Lung (tissue), 12 donors: ENCODE data around the gene ZSCAN20. TPM values are rescaled to one million over a fixed set of nuclear protein-coding genes. Genes with fewer than 3 reads are reported as not detected.

Experiments used
- ATAC-seq: fragments of 200-7000 bp; cut with Tn5 transposase; one replicate; pipeline ENCODE4 v1.9.1; 2020; ENCODE audit warnings: moderate number of reproducible peaks; ENCODE audit not compliant: insufficient read depth, low FRiP score
- DNase-seq, 3 donors: peaks; one replicate each; pipeline ENCODE4 v3.0.0-alpha.2; 2013 to 2017
- H3K27ac ChIP-seq, 2 donors: one replicate each; pipeline ENCODE4 v1.5.1; 2013; ENCODE audit warnings: mild to moderate bottlenecking in 2 of 2, moderate library complexity in 2 of 2, control low read depth in 1 of 2, inconsistent platforms in 1 of 2, low read depth in 1 of 2, low read length in 1 of 2
- H3K27me3 ChIP-seq, 3 donors: one replicate each; pipeline ENCODE4 v1.5.1; 2013; ENCODE audit warnings: low read length in 2 of 3; ENCODE audit not compliant: control insufficient read depth in 3 of 3, insufficient read depth in 3 of 3
- H3K36me3 ChIP-seq, 4 donors: one replicate each; pipeline ENCODE4 v1.5.1; 2013; ENCODE audit warnings: low read length in 4 of 4, mild to moderate bottlenecking in 1 of 4, moderate library complexity in 1 of 4; ENCODE audit not compliant: control insufficient read depth in 4 of 4, insufficient read depth in 4 of 4
- H3K4me1 ChIP-seq, 5 donors: one replicate each; pipeline ENCODE4 v1.5.1; 2013; ENCODE audit warnings: low read length in 5 of 5, mild to moderate bottlenecking in 2 of 5, moderate library complexity in 1 of 5; ENCODE audit not compliant: control insufficient read depth in 5 of 5, insufficient read depth in 5 of 5
- H3K4me3 ChIP-seq: one replicate; pipeline ENCODE4 v1.5.1; 2013; ENCODE audit warnings: mild to moderate bottlenecking, control low read depth, moderate library complexity
- H3K9ac ChIP-seq, 2 donors: one replicate each; pipeline ENCODE4 v1.5.1; 2013; ENCODE audit warnings: low read length in 2 of 2, control low read depth in 1 of 2; ENCODE audit not compliant: insufficient read depth in 1 of 2
- H3K9me3 ChIP-seq, 4 donors: one replicate each; pipeline ENCODE4 v1.5.1; 2013; ENCODE audit warnings: low read length in 3 of 4, mild to moderate bottlenecking in 1 of 4, moderate library complexity in 1 of 4; ENCODE audit not compliant: control insufficient read depth in 4 of 4, insufficient read depth in 3 of 4
- CTCF ChIP-seq: IDR thresholded peaks from 2 replicates; pipeline ENCODE4 v1.5.1; 2012; ENCODE audit warnings: mild to moderate bottlenecking; ENCODE audit errors: control extremely low read depth, extremely low read depth
- WGBS, 2 donors: extraction: QIAGEN DNeasy Blood & Tissue Kit; methylation state at CpG; one replicate each; pipeline ENCODE4 v1.1.7; 2013; 5-methylcytosine and 5-hydroxymethylcytosine counted together
- polyA plus RNA-seq, 2 donors: library from polyadenylated mRNA; stranded (reverse); fragments of 200-250 nt; gene quantifications; one replicate each; pipeline ENCODE4 v1.2.1, GENCODE V29; 2013
- total RNA-seq, 2 donors: library from RNA; depleted of rRNA in 1 of 2; stranded (reverse); fragments of >200 nt in 1 of 2; gene quantifications; one replicate each; pipeline ENCODE4 v1.2.1, GENCODE V29; 2014 to 2021
- donor health status: control.
- donor health status: control.
- donor health status: Bipolar disorder and iron deficiency.
- donor health status: healthy.
- donor health status: DM: yes; HTN: yes; CAD: no.

Gene ZSCAN20
- total and polyA plus RNA-seq, 4 donors = 0.67 to 5.7 (median 3.2) TPM

GRCh38 chr1:33455539-33456501, 16.6 kb upstream of the ZSCAN20 start:
- Histone ChIP-seq H3K9ac (no peak overlapping the region), H3K9me3 (no peaks in the 10 kb centered on the region), H3K4me3 (no peak overlapping the region), H3K4me1 (peaks cover 0 to 8% (median 0%) of the 10 kb centered on the region in 5 donors), H3K27ac (peak overlapping the region in 1 of 2 donors; percentile 38), H3K36me3 (no peaks in the 10 kb centered on the region), H3K27me3 (no peaks in the 10 kb centered on the region)
- 41 to 48% methylated on average over 8 of the region's 8 CpGs for WGBS, 2 donors
- peak; percentile 10 for TF ChIP-seq CTCF
- ATAC-seq (no peak), DNase-seq (peak; percentile 38 to 77 (median 59))

GRCh38 chr1:33456502-33456886, 16.0 kb upstream of the ZSCAN20 start:
- Histone ChIP-seq H3K4me1 (peaks cover 0 to 11% (median 0%) of the 10 kb centered on the region in 5 donors), H3K27ac (peak overlapping the region in 1 of 2 donors; percentile 38)
- DNase-seq = no peak

GRCh38 chr1:33459691-33460090, 12.8 kb upstream of the ZSCAN20 start:
- 81 to 83% methylated on average over 4 of the region's 4 CpGs for whole genome bisulfite sequencing, 2 donors
- peaks cover 0 to 12% (median 0%) of the 10 kb centered on the region in 5 donors for H3K4me1 ChIP-seq
- DNase-seq = no peak
- H3K9ac ChIP-seq = no peak overlapping the region
- H3K27ac ChIP-seq = peak overlapping the region in 1 of 2 donors; percentile 59
- no peaks in the 10 kb centered on the region for H3K36me3 ChIP-seq
- H3K27me3 ChIP-seq = no peaks in the 10 kb centered on the region
- no peak overlapping the region for H3K4me3 ChIP-seq
- no peak for TF ChIP-seq CTCF
- peaks cover 0 to 1% (median 0%) of the 10 kb centered on the region in 4 donors for H3K9me3 ChIP-seq
- no peak for ATAC-seq

More at GRCh38 chr1:33456502-33456886, 16.0 kb upstream of the ZSCAN20 start:
- TF ChIP-seq CTCF = no peak
- H3K36me3 ChIP-seq = no peaks in the 10 kb centered on the region
- no peak overlapping the region for H3K9ac ChIP-seq
- H3K27me3 ChIP-seq = no peaks in the 10 kb centered on the region
- H3K4me3 ChIP-seq = no peak overlapping the region
- no peak for ATAC-seq
- WGBS, 2 donors = 85 to 90% methylated on average over 6 of the region's 6 CpGs
- H3K9me3 ChIP-seq = no peaks in the 10 kb centered on the region
